Mucosa of descending colon (tissue), 3 donors: Measurements from ENCODE around the gene RASGEF1C. TPM values are rescaled to one million over a fixed set of nuclear protein-coding genes. Genes with fewer than 3 reads are reported as not detected.

Source experiments
- ATAC-seq: fragments of 200-7000 bp; cut with Tn5 transposase; one replicate; pipeline ENCODE4 v1.9.1; 2020; ENCODE audit warnings: mild to moderate bottlenecking, moderate library complexity
- DNase-seq, 3 donors: peaks; one replicate each; pipeline ENCODE4 v3.0.0-alpha.2; 2020
- H3K36me3 ChIP-seq: fragments of 200-600 bp; one replicate; pipeline ENCODE4 v1.8.0; 2021; ENCODE audit warnings: low read depth, mild to moderate bottlenecking
- H3K4me1 ChIP-seq: fragments of 200-600 bp; one replicate; pipeline ENCODE4 v1.8.0; 2021; ENCODE audit warnings: low read depth, mild to moderate bottlenecking
- H3K4me3 ChIP-seq: fragments of 200-600 bp; one replicate; pipeline ENCODE4 v1.8.0; 2021; ENCODE audit warnings: mild to moderate bottlenecking
- H3K9me3 ChIP-seq: fragments of 200-600 bp; one replicate; pipeline ENCODE4 v1.8.0; 2021; ENCODE audit warnings: mild to moderate bottlenecking
- CTCF ChIP-seq: fragments of 200-600 bp; IDR thresholded peaks from one replicate; pipeline ENCODE4 v1.8.0; 2022; ENCODE audit warnings: antibody characterized with exemption, mild to moderate bottlenecking
- intact Hi-C, 2 donors: fragments of 100-400 bp; cut with DNase I in 1 of 2; cut with micrococcal nuclease in 1 of 2; formaldehyde crosslinking; loops; one replicate each; pipeline versions ENCODE4 v1.11.0 to v1.11.1; 2022; cut with DNase I, micrococcal nuclease
- total RNA-seq, 3 donors: library from RNA; stranded (reverse); fragmentation: NEBNext Ultra II Directional in 2 of 3; extraction: Animal tissue kit (Norgen Biotek cat#: 25700) in 2 of 3; gene quantifications; one replicate each; pipeline versions ENCODE4 v1.2.1 to v1.2.4, GENCODE V29; 2021 to 2023
- donor health status: DM: no; HTN: no; CAD: no; lungs with moderate emphysema.
- donor health status: DM: no; HTN: no; CAD: no.
- donor health status: DM: no; HTN: yes; CAD: no.

RASGEF1C gene
- total RNA-seq, 3 donors from 2014 or later, result 0.17 to 1.9 (median 0.65) TPM

- Histone ChIP-seq H3K9me3 (peaks cover 7% of the 10 kb centered on the region), H3K4me3 (no peak overlapping the region), H3K4me1 (no peaks in the 10 kb centered on the region), H3K36me3 (no peaks in the 10 kb centered on the region)
- no peak for TF ChIP-seq CTCF
- DNase-seq (no peak), ATAC-seq (no peak)
- intact Hi-C loops, result no loop called here
These were observed 104.9 kb downstream of the RASGEF1C start for GRCh38 chr5:180104168-180104530.

GRCh38 chr5:180103487-180104167 lies 105.4 kb downstream of the RASGEF1C start:
- no peak for DNase-seq
- no peak for TF ChIP-seq CTCF
- Histone ChIP-seq H3K36me3 (no peaks in the 10 kb centered on the region), H3K4me3 (no peak overlapping the region), H3K4me1 (no peaks in the 10 kb centered on the region), H3K9me3 (peaks cover 7% of the 10 kb centered on the region)
- no peak for ATAC-seq
- intact Hi-C loops, result no loop called here

- no peak for TF ChIP-seq CTCF
- no peaks in the 10 kb centered on the region for H3K36me3 ChIP-seq
- ATAC-seq (no peak), DNase-seq (no peak)
- no peaks in the 10 kb centered on the region for H3K4me1 ChIP-seq
- intact Hi-C loops, result no loop called here
- H3K9me3 ChIP-seq, result peaks cover 7% of the 10 kb centered on the region
- H3K4me3 ChIP-seq, result no peak overlapping the region
These were observed 106.4 kb downstream of the RASGEF1C start for GRCh38 chr5:180102636-180103035.

- TF ChIP-seq CTCF, result no peak
- DNase-seq (no peak), ATAC-seq (no peak)
- H3K4me1 ChIP-seq, result no peaks in the 10 kb centered on the region
- H3K4me3 ChIP-seq, result no peak overlapping the region
- H3K9me3 ChIP-seq, result no peaks in the 10 kb centered on the region
- intact Hi-C loops, result no loop called here
- no peaks in the 10 kb centered on the region for H3K36me3 ChIP-seq
These were observed 107.4 kb downstream of the RASGEF1C start for GRCh38 chr5:180101451-180102105.

- ATAC-seq (no peak), DNase-seq (peak in 1 of 3 donors; percentile 39)
- TF ChIP-seq CTCF, result no peak
- H3K9me3 ChIP-seq, result no peaks in the 10 kb centered on the region
- intact Hi-C loops, result no loop called here
- no peaks in the 10 kb centered on the region for H3K4me1 ChIP-seq
- no peak overlapping the region for H3K4me3 ChIP-seq
- no peaks in the 10 kb centered on the region for H3K36me3 ChIP-seq
These were observed 108.2 kb downstream of the RASGEF1C start for GRCh38 chr5:180100621-180101450.
